ENCODE measurements around the gene PHACTR4. TPM values are rescaled to one million over a fixed set of nuclear protein-coding genes. Genes with fewer than 3 reads are reported as not detected.

PHACTR4 gene
- total RNA-seq, 2 experiments from 2014 or later = 29.0 to 34.9 TPM

- H3K27me3 Mint-ChIP-seq = no peaks in the 10 kb centered on the region
- ChIA-PET POLR2A (interaction anchor here (0.6 kb wide), 1 partner anchor 225 kb away, joined by 3 read pairs; no protein-coding TSS in a partner anchor), CTCF (no interaction called here)
- peaks cover 3% of the 10 kb centered on the region for H3K36me3 Mint-ChIP-seq (ENCODE audit: low read depth)
- no peak for DNase-seq
- no peak overlapping the region for H3K4me3 Mint-ChIP-seq
- H3K4me1 Mint-ChIP-seq = peaks cover 12% of the 10 kb centered on the region
- no peaks in the 10 kb centered on the region for H3K9me3 Mint-ChIP-seq
- H3K27ac Mint-ChIP-seq = no peak overlapping the region
Observed at GRCh38 chr1:28548318-28548717, 178.8 kb downstream of the PHACTR4 start.

Other genes with a start within 250 kb of the PHACTR4 start
- gene PTAFR, start 193.1 kb upstream of the PHACTR4 start, total RNA-seq = under 1 TPM; 0.20 to 0.56 TPM
- gene DNAJC8, start 136.7 kb upstream of the PHACTR4 start, total RNA-seq = 100 to 1,000 TPM; 110 to 128 TPM
- gene ATP5IF1, start 133.6 kb upstream of the PHACTR4 start, total RNA-seq = 100 to 1,000 TPM; 172 to 189 TPM
- 10 to 100 TPM; 11.7 to 11.8 TPM for gene SESN2, start 110.2 kb upstream of the PHACTR4 start, total RNA-seq
- 10 to 100 TPM; 22.7 to 23.7 TPM for gene MED18, start 40.7 kb upstream of the PHACTR4 start, total RNA-seq
- 10 to 100 TPM; 76.2 to 76.5 TPM for gene RCC1, start 136.3 kb downstream of the PHACTR4 start, total RNA-seq
- 10 to 100 TPM; 69.3 to 70.6 TPM for gene TRNAU1AP, start 183.3 kb downstream of the PHACTR4 start, total RNA-seq
- gene RAB42, start 222.5 kb downstream of the PHACTR4 start, total RNA-seq = not detected